HCT116 (cell line): ENCODE measurements around the gene DNM3. TPM values are rescaled to one million over a fixed set of nuclear protein-coding genes. Genes with fewer than 3 reads are reported as not detected.

Experiments
- ATAC-seq: fragments of 200-7000 bp; cut with Tn5 transposase; 2 replicates; pipeline ENCODE4 v1.9.1; 2020; ENCODE audit warnings: mild to moderate bottlenecking, moderate library complexity
- BruUV-seq: library from RNA; stranded (reverse); fragments of 400-500 nt; replicated peaks from 2 replicates; lab custom pipeline; 2021; lab: Mats Ljungman, UMichigan
- CTCF ChIA-PET: fragments of 300-600 bp; sonication (Branson Sonifier 250); formaldehyde crosslinking; loops from one replicate; lab custom pipeline; 2021; ENCODE audit warnings: antibody characterized with exemption; lab: Charles Lee
- POLR2A ChIA-PET: fragments of 300-600, 350-600 bp; sonication (Branson Sonifier 250); formaldehyde crosslinking; loops from one replicate; lab custom pipeline; 2021; ENCODE audit warnings: antibody characterized with exemption; lab: Charles Lee
- RAD21 ChIA-PET, 2 experiments: fragments of 300-600 bp; sonication (Branson Sonifier 250); formaldehyde crosslinking; loops; one replicate each; lab custom pipeline; 2023; ENCODE audit warnings: low total read pairs in 2 of 2; ENCODE audit not compliant: uncharacterized antibody in 2 of 2, unreplicated experiment in 2 of 2, low non-redundant PET in 1 of 2; lab: Charles Lee
- DNase-seq: peaks from one replicate; pipeline ENCODE4 v3.0.0-alpha.2; 2010; ENCODE audit warnings: low read depth, low spot score
- H2AFZ ChIP-seq: fragments of 200-600 bp; shearing (Covaris generic), sonication (generic); 2 replicates; pipeline ENCODE4 v1.6.1; 2017; ENCODE audit warnings: low read depth, mixed run types, mixed read lengths, antibody characterized with exemption, low read length; ENCODE audit not compliant: poor library complexity, severe bottlenecking
- H3K27ac ChIP-seq: 2 replicates; pipeline ENCODE4 v1.5.1; 2012; ENCODE audit warnings: low read depth, low read length
- H3K27me3 ChIP-seq: fragments of 200-600 bp; sonication (generic); 2 replicates; pipeline ENCODE4 v1.6.1; 2016; ENCODE audit warnings: mixed run types, low read length, mixed read lengths; ENCODE audit not compliant: insufficient read depth
- H3K36me3 ChIP-seq, 2 experiments: fragments of 200-500 bp in 1 of 2; fragments of 200-600 bp in 1 of 2; sonication (Bioruptor generic) in 1 of 2; sonication (generic) in 1 of 2; 2 replicates each; pipeline versions ENCODE4 v1.5.1 to v1.6.1; 2014 to 2016; ENCODE audit warnings: low read length in 2 of 2, inconsistent platforms in 1 of 2, mixed read lengths in 1 of 2, mixed run types in 1 of 2; ENCODE audit not compliant: insufficient read depth in 2 of 2, control insufficient read depth in 1 of 2
- H3K4me1 ChIP-seq, 2 experiments: fragments of 200-600 bp in 1 of 2; sonication (generic) in 1 of 2; 2 replicates each; pipeline versions ENCODE4 v1.5.1 to v1.6.1; 2012 to 2017; ENCODE audit warnings: low read length in 2 of 2, inconsistent platforms in 1 of 2, mild to moderate bottlenecking in 1 of 2, mixed read lengths in 1 of 2, mixed run types in 1 of 2, moderate library complexity in 1 of 2; ENCODE audit not compliant: insufficient read depth in 2 of 2, control insufficient read depth in 1 of 2
- H3K4me2 ChIP-seq: fragments of 200-600 bp; sonication (generic); 2 replicates; pipeline ENCODE4 v1.6.1; 2017; ENCODE audit warnings: mixed run types, low read length, mixed read lengths
- H3K4me3 ChIP-seq, 2 experiments: fragments of 200-600 bp in 1 of 2; sonication (generic) in 1 of 2; replicated peaks in 1 of 2; 2 replicates each; pipeline ENCODE4 v1.5.1; 2011 to 2016; ENCODE audit warnings: low read length in 2 of 2, control low read depth in 1 of 2, low read depth in 1 of 2, mild to moderate bottlenecking in 1 of 2, mixed read lengths in 1 of 2, mixed run types in 1 of 2
- H3K79me2 ChIP-seq: fragments of 200-600 bp; sonication (generic); 2 replicates; pipeline ENCODE4 v1.6.1; 2017; ENCODE audit warnings: mild to moderate bottlenecking, mixed run types, low read length, moderate library complexity, mixed read lengths; ENCODE audit not compliant: insufficient read depth
- H3K9ac ChIP-seq: fragments of 200-600 bp; sonication (generic); 2 replicates; pipeline ENCODE4 v1.6.1; 2016; ENCODE audit warnings: low read length, mixed read lengths
- H3K9me2 ChIP-seq: fragments of 200-600 bp; sonication (generic), shearing (Covaris generic); 2 replicates; pipeline ENCODE4 v1.6.1; 2017; ENCODE audit warnings: mixed run types, mild to moderate bottlenecking, moderate library complexity; ENCODE audit not compliant: insufficient read depth
- H3K9me3 ChIP-seq, 2 experiments: fragments of 200-500 bp in 1 of 2; fragments of 200-600 bp in 1 of 2; sonication (Bioruptor generic) in 1 of 2; sonication (generic) in 1 of 2; 2 replicates each; pipeline ENCODE4 v1.6.1; 2014 to 2017; ENCODE audit warnings: low read length in 2 of 2, mixed read lengths in 2 of 2, inconsistent platforms in 1 of 2, low read depth in 1 of 2, mild to moderate bottlenecking in 1 of 2, mixed run types in 1 of 2, moderate library complexity in 1 of 2; ENCODE audit not compliant: control insufficient read depth in 1 of 2, insufficient read depth in 1 of 2
- H4K20me1 ChIP-seq: fragments of 200-600 bp; sonication (generic), shearing (Covaris generic); 2 replicates; pipeline ENCODE4 v1.6.1; 2017; ENCODE audit warnings: mixed run types, mild to moderate bottlenecking, moderate library complexity; ENCODE audit not compliant: insufficient read depth
- CBX3 ChIP-seq: IDR thresholded peaks from 2 replicates; pipeline ENCODE4 v1.6.1; 2012; ENCODE audit warnings: low read depth
- CEBPB ChIP-seq: IDR thresholded peaks from 2 replicates; pipeline ENCODE4 v1.6.1; 2012; ENCODE audit warnings: low read depth
- EGR1 ChIP-seq: IDR thresholded peaks from 2 replicates; pipeline ENCODE4 v1.6.1; 2012; ENCODE audit warnings: low read depth
- ELF1 ChIP-seq: IDR thresholded peaks from 2 replicates; pipeline ENCODE4 v1.6.1; 2012; ENCODE audit warnings: low read depth, borderline replicate concordance
- EZH2 ChIP-seq: fragments of 200-600 bp; sonication (generic); IDR thresholded peaks from 2 replicates; pipeline ENCODE4 v1.6.1; 2017; ENCODE audit warnings: antibody characterized with exemption, mixed run types
- EZH2phosphoT487 ChIP-seq: fragments of 200-600 bp; IDR thresholded peaks from 2 replicates; pipeline ENCODE4 v1.6.1; 2018; ENCODE audit warnings: antibody characterized with exemption, borderline replicate concordance
- JUND ChIP-seq: IDR thresholded peaks from 2 replicates; pipeline ENCODE4 v1.6.1; 2012
- POLR2A ChIP-seq: IDR thresholded peaks from 2 replicates; pipeline ENCODE4 v1.7.0; 2011; ENCODE audit warnings: borderline replicate concordance; ENCODE audit not compliant: insufficient read depth, insufficient read length; ENCODE audit errors: extremely low read depth
- POLR2AphosphoS5 ChIP-seq: IDR thresholded peaks from 2 replicates; pipeline ENCODE4 v1.6.1; 2011; ENCODE audit warnings: mild to moderate bottlenecking, low read depth, low read length, moderate library complexity
- RAD21 ChIP-seq: IDR thresholded peaks from 2 replicates; pipeline ENCODE4 v1.6.1; 2012; ENCODE audit warnings: low read depth, mild to moderate bottlenecking
- SIN3A ChIP-seq: IDR thresholded peaks from 2 replicates; pipeline ENCODE4 v1.6.1; 2012; ENCODE audit warnings: low read depth
- SP1 ChIP-seq: IDR thresholded peaks from 2 replicates; pipeline ENCODE4 v1.6.1; 2012; ENCODE audit warnings: low read depth
- SRF ChIP-seq: IDR thresholded peaks from 2 replicates; pipeline ENCODE4 v1.6.1; 2012; ENCODE audit warnings: low read depth
- ZFX ChIP-seq: fragments of 450-650 bp; IDR thresholded peaks from 2 replicates; pipeline ENCODE4 v1.6.1; 2017
- intact Hi-C: fragments of 100-400 bp; cut with micrococcal nuclease; formaldehyde crosslinking; loops from 2 replicates; pipeline ENCODE4 v1.10.0; 2022
- total RNA-seq: library from RNA; stranded (reverse); gene quantifications from one replicate; pipeline ENCODE4 v1.2.1, GENCODE V29; 2021; ENCODE audit not compliant: unreplicated experiment
- TF ChIP-seq, protein P1 (sequence below): IDR thresholded peaks from 2 replicates; pipeline ENCODE4 v1.6.1; 2012; ENCODE audit warnings: low read depth
- TF ChIP-seq, protein P2 (sequence below): IDR thresholded peaks from 2 replicates; pipeline ENCODE4 v1.6.1; 2011; ENCODE audit warnings: mild to moderate bottlenecking, low read length, moderate library complexity; ENCODE audit not compliant: insufficient replicate concordance; ENCODE audit errors: extremely low read depth
- TF ChIP-seq, protein P3 (sequence below): IDR thresholded peaks from 2 replicates; pipeline ENCODE4 v1.6.1; 2012
- TF ChIP-seq, protein P4 (sequence below): IDR thresholded peaks from 2 replicates; pipeline ENCODE4 v1.6.1; 2012

DNM3 gene
- total RNA-seq, 1 experiment from 2014 or later, result 3.1 TPM

DNA sequence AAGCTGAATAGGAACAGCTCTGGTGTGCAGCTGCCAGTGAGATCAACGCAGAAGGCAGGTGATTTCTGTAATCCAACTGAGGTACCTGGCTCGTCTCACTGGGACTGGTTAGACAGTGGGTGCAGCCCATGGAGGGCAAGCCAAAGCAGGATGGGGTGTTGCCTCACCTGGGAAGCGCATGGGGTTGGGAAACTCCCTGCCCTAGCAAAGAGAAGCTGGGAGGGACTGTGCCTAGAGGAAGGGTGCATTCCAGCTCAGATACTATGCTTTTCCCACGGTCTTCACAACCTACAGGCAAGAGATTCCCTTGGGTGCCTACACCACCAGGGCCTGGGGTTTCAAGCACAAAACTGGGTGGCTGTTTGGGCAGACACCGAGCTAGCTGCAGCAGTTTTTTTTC is 183.2 kb downstream of the DNM3 start:
- H3K4me1 ChIP-seq, result no peaks in the 10 kb centered on the region
- H2AFZ ChIP-seq, result no peak overlapping the region
- H4K20me1 ChIP-seq, result no peaks in the 10 kb centered on the region
- H3K4me2 ChIP-seq, result no peak overlapping the region
- DNase-seq, result no peak
- no peak overlapping the region for H3K27ac ChIP-seq
- H3K27me3 ChIP-seq, result no peaks in the 10 kb centered on the region
- ChIA-PET RAD21 (no interaction called here), CTCF (interaction anchor here (1.4 kb wide), 1 partner anchor 22 kb away, joined by 4 read pairs; no protein-coding TSS in a partner anchor), POLR2A (no interaction called here)
- no peaks in the 10 kb centered on the region for H3K9me2 ChIP-seq
- no peaks in the 10 kb centered on the region for H3K79me2 ChIP-seq
- no peak for ATAC-seq
- no peak overlapping the region for H3K9ac ChIP-seq
- no peaks in the 10 kb centered on the region for H3K36me3 ChIP-seq
- H3K9me3 ChIP-seq, result no peaks in the 10 kb centered on the region
- intact Hi-C loops, result no loop called here
- TF ChIP-seq POLR2A (no peak), POLR2AphosphoS5 (no peak), SP1 (no peak), JUND (no peak), CEBPB (no peak), SIN3A (no peak), ZFX (no peak), EZH2 (no peak), EZH2phosphoT487 (no peak), CBX3 (no peak), ELF1 (no peak), RAD21 (no peak), SRF (no peak), EGR1 (no peak)
- TF ChIP-seq, protein P1, sequence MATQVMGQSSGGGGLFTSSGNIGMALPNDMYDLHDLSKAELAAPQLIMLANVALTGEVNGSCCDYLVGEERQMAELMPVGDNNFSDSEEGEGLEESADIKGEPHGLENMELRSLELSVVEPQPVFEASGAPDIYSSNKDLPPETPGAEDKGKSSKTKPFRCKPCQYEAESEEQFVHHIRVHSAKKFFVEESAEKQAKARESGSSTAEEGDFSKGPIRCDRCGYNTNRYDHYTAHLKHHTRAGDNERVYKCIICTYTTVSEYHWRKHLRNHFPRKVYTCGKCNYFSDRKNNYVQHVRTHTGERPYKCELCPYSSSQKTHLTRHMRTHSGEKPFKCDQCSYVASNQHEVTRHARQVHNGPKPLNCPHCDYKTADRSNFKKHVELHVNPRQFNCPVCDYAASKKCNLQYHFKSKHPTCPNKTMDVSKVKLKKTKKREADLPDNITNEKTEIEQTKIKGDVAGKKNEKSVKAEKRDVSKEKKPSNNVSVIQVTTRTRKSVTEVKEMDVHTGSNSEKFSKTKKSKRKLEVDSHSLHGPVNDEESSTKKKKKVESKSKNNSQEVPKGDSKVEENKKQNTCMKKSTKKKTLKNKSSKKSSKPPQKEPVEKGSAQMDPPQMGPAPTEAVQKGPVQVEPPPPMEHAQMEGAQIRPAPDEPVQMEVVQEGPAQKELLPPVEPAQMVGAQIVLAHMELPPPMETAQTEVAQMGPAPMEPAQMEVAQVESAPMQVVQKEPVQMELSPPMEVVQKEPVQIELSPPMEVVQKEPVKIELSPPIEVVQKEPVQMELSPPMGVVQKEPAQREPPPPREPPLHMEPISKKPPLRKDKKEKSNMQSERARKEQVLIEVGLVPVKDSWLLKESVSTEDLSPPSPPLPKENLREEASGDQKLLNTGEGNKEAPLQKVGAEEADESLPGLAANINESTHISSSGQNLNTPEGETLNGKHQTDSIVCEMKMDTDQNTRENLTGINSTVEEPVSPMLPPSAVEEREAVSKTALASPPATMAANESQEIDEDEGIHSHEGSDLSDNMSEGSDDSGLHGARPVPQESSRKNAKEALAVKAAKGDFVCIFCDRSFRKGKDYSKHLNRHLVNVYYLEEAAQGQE, result no peak
- TF ChIP-seq, protein P2, sequence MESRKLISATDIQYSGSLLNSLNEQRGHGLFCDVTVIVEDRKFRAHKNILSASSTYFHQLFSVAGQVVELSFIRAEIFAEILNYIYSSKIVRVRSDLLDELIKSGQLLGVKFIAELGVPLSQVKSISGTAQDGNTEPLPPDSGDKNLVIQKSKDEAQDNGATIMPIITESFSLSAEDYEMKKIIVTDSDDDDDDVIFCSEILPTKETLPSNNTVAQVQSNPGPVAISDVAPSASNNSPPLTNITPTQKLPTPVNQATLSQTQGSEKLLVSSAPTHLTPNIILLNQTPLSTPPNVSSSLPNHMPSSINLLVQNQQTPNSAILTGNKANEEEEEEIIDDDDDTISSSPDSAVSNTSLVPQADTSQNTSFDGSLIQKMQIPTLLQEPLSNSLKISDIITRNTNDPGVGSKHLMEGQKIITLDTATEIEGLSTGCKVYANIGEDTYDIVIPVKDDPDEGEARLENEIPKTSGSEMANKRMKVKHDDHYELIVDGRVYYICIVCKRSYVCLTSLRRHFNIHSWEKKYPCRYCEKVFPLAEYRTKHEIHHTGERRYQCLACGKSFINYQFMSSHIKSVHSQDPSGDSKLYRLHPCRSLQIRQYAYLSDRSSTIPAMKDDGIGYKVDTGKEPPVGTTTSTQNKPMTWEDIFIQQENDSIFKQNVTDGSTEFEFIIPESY, result no peak
- TF ChIP-seq, protein P3, sequence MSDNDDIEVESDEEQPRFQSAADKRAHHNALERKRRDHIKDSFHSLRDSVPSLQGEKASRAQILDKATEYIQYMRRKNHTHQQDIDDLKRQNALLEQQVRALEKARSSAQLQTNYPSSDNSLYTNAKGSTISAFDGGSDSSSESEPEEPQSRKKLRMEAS, result no peak
- TF ChIP-seq, protein P4, sequence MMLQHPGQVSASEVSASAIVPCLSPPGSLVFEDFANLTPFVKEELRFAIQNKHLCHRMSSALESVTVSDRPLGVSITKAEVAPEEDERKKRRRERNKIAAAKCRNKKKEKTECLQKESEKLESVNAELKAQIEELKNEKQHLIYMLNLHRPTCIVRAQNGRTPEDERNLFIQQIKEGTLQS, result no peak
- H3K4me3 ChIP-seq, result no peak overlapping the region
- no TSS peak for BruUV-seq
